SK-N-SH treated with all-trans-retinoic acid at 6 μM for 48 hours (cell line): ENCODE data around the gene CYTH3.
A peak's percentile ranks its signal among the peaks of the same experiment; 100 is the strongest.

Source experiments
- ATAC-seq: fragments of 200-7000 bp; cut with Tn5 transposase; 3 replicates; pipeline ENCODE4 v1.9.1; 2020; ENCODE audit warnings: mild to moderate bottlenecking, moderate library complexity
- ARNTL ChIP-seq: fragments of 450-650 bp; formaldehyde crosslinking; IDR thresholded peaks from 2 replicates; pipeline ENCODE4 v1.5.0; 2020; ENCODE audit warnings: low read depth, mild to moderate bottlenecking, moderate library complexity, borderline replicate concordance
- BACH2 ChIP-seq: fragments of 250-450 bp; sonication (Bioruptor Pico); IDR thresholded peaks from 2 replicates; pipeline ENCODE4 v1.9.0; 2021; ENCODE audit warnings: mild to moderate bottlenecking, borderline replicate concordance
- CSDC2 ChIP-seq: fragments of 250-450 bp; sonication (Bioruptor Pico); IDR thresholded peaks from 2 replicates; pipeline ENCODE4 v1.5.0; 2020; ENCODE audit warnings: mild to moderate bottlenecking, moderate library complexity
- ESRRG ChIP-seq: fragments of 250-450 bp; sonication (Bioruptor Pico); IDR thresholded peaks from 2 replicates; pipeline ENCODE4 v1.6.1; 2021; ENCODE audit warnings: mild to moderate bottlenecking
- GLIS3 ChIP-seq: fragments of 250-450 bp; sonication (Bioruptor Pico); IDR thresholded peaks from 2 replicates; pipeline ENCODE4 v1.5.0; 2020; ENCODE audit warnings: mild to moderate bottlenecking, moderate library complexity
- ISL1 ChIP-seq: fragments of 250-450 bp; sonication (Bioruptor Pico); IDR thresholded peaks from 2 replicates; pipeline ENCODE4 v2.1.2; 2022; ENCODE audit warnings: mild to moderate bottlenecking, moderate library complexity
- OSR1 ChIP-seq: fragments of 250-450 bp; sonication (Bioruptor Pico); IDR thresholded peaks from 2 replicates; pipeline ENCODE4 v1.8.0; 2022; ENCODE audit warnings: moderate library complexity, mild to moderate bottlenecking, inconsistent platforms
- PPARA ChIP-seq: fragments of 250-450 bp; sonication (Bioruptor Pico); IDR thresholded peaks from 2 replicates; pipeline ENCODE4 v1.5.0; 2020; ENCODE audit warnings: mild to moderate bottlenecking, borderline replicate concordance
- RARB ChIP-seq: fragments of 250-450 bp; sonication (Bioruptor Pico); IDR thresholded peaks from 2 replicates; pipeline ENCODE4 v1.8.0; 2021; ENCODE audit warnings: mild to moderate bottlenecking, moderate library complexity
- SNAI2 ChIP-seq: fragments of 250-450 bp; sonication (Bioruptor Pico); IDR thresholded peaks from 2 replicates; pipeline ENCODE4 v1.5.0; 2020; ENCODE audit warnings: mild to moderate bottlenecking, moderate library complexity
- TCF4 ChIP-seq: fragments of 250-450 bp; sonication (Bioruptor Pico); IDR thresholded peaks from 2 replicates; pipeline ENCODE4 v1.8.0; 2021; ENCODE audit warnings: mild to moderate bottlenecking, moderate library complexity, borderline replicate concordance
- TOX ChIP-seq: fragments of 250-450 bp; sonication (Bioruptor Pico); IDR thresholded peaks from 2 replicates; pipeline ENCODE4 v1.8.0; 2021; ENCODE audit warnings: mild to moderate bottlenecking, moderate library complexity, borderline replicate concordance
- ZC3H10 ChIP-seq: fragments of 250-450 bp; sonication (Bioruptor Pico); IDR thresholded peaks from 2 replicates; pipeline ENCODE4 v1.5.1; 2021; ENCODE audit warnings: mild to moderate bottlenecking, moderate library complexity
- ZFP3 ChIP-seq: fragments of 250-450 bp; sonication (Bioruptor Pico); IDR thresholded peaks from 2 replicates; pipeline ENCODE4 v1.5.0; 2020; ENCODE audit warnings: mild to moderate bottlenecking, moderate library complexity
- ZFP30 ChIP-seq: fragments of 450-650 bp; formaldehyde crosslinking; IDR thresholded peaks from 2 replicates; pipeline ENCODE4 v1.5.0; 2022; ENCODE audit warnings: mild to moderate bottlenecking, moderate library complexity
- ZNF565 ChIP-seq: fragments of 450-650 bp; formaldehyde crosslinking; conservative IDR thresholded peaks from 2 replicates; pipeline ENCODE4 v1.5.0; 2020; ENCODE audit warnings: low read depth, mild to moderate bottlenecking, moderate library complexity
- ZNF70 ChIP-seq: fragments of 450-650 bp; formaldehyde crosslinking; IDR thresholded peaks from 2 replicates; pipeline ENCODE4 v1.5.0; 2020; ENCODE audit warnings: mild to moderate bottlenecking, moderate library complexity
- ZNF8 ChIP-seq: fragments of 450-650 bp; formaldehyde crosslinking; IDR thresholded peaks from 2 replicates; pipeline ENCODE4 v1.5.0; 2020; ENCODE audit warnings: mild to moderate bottlenecking, moderate library complexity
- TF ChIP-seq, protein P1 (sequence below): fragments of 250-450 bp; sonication (Bioruptor Pico); IDR thresholded peaks from 2 replicates; pipeline ENCODE4 v1.5.1; 2021; ENCODE audit warnings: mild to moderate bottlenecking, moderate library complexity
- TF ChIP-seq, protein P2 (sequence below): fragments of 250-450 bp; sonication (Bioruptor Pico); IDR thresholded peaks from 2 replicates; pipeline ENCODE4 v1.5.0; 2020; ENCODE audit warnings: mild to moderate bottlenecking, moderate library complexity
- TF ChIP-seq, protein P3 (sequence below): fragments of 250-450 bp; sonication (Bioruptor Pico); IDR thresholded peaks from 2 replicates; pipeline ENCODE4 v1.8.0; 2021; ENCODE audit warnings: low read depth, mild to moderate bottlenecking, moderate library complexity, borderline replicate concordance
- TF ChIP-seq, protein P4 (sequence below): fragments of 250-450 bp; sonication (Bioruptor Pico); IDR thresholded peaks from 2 replicates; pipeline ENCODE4 v1.5.1; 2020; ENCODE audit warnings: low read depth, mild to moderate bottlenecking, moderate library complexity
- TF ChIP-seq, protein P5 (sequence below): fragments of 250-450 bp; sonication (Bioruptor Pico); IDR thresholded peaks from 2 replicates; pipeline ENCODE4 v1.8.0; 2020; ENCODE audit warnings: mild to moderate bottlenecking, moderate library complexity, borderline replicate concordance

CYTH3 gene

DNA sequence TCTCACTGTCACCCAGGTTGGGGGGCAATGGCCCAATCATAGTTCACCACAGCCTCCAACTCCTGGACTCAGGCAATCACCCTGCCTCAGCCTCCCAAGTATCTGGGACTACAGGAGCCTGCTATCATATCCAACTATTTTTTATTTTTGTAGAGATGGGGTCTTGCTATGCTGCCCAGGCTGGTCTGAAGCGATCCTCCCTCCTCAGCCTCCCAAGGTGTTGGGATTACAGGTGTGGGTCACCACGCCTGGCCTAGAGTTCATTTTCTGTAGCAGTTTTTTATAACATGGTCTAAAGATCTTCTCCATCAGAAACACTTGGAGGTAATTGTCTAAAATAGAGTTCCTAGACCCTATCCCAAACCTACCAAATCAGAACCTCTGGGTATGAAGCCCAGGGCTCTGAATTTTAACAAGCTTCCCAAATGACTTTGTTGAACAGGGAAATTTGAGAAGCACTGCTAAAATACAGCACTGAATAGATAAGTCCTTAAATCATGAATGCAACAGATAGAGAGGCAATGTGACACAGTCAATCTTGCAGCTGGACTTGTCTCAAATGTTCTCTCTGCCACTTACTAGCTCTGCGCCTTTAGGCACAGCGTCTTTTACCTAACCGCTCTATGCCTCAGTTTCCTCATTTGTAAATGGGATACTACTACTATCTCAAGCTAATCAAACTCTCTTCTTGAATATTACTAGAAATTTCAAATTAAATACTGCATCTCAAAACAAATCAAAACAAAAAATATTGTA, 63.7 kb downstream of the CYTH3 start:
- ATAC-seq = no peak
- TF ChIP-seq TOX = no peak

DNA sequence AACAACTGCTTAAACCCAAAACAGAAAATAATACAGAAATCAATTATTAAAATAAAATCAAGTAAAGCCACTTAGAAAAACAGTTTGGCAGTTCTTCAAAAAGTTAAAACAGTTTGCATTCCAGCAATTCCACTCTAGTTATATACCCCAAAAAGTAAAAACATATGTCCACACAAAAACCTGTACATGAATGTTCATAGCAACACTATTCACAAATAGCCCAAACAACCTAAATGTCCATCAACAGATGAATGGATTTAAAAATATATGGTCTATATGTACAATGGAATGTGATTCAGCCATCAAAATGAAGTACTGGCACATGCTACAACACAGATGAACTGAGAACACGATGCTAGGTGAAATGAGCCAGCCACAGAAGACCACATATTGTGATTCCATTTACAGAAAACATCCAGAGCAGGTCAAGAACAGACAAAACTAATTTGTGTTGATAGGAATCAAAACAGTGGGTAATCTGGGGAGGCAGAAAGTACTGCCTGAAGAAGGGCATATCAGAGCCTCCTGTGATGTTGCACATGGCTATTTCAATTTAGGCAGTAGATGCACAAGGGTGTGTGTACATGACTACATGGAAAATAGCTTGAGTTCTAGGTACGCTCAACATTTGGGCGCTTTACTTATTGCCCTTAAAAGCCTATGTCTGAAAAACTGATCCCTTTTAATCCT, 66.3 kb downstream of the CYTH3 start:
- TF ChIP-seq, protein P1, sequence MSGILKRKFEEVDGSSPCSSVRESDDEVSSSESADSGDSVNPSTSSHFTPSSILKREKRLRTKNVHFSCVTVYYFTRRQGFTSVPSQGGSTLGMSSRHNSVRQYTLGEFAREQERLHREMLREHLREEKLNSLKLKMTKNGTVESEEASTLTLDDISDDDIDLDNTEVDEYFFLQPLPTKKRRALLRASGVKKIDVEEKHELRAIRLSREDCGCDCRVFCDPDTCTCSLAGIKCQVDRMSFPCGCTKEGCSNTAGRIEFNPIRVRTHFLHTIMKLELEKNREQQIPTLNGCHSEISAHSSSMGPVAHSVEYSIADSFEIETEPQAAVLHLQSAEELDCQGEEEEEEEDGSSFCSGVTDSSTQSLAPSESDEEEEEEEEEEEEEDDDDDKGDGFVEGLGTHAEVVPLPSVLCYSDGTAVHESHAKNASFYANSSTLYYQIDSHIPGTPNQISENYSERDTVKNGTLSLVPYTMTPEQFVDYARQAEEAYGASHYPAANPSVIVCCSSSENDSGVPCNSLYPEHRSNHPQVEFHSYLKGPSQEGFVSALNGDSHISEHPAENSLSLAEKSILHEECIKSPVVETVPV = 0 out of 2 replicates have a peak, but pooled peaks have one; percentile 32
- TF ChIP-seq SNAI2 (CRISPR knock-in tag) (0 out of 2 replicates have a peak, but pooled peaks have one; percentile 54), ISL1 (peak; percentile 47), ZC3H10 (no peak), ESRRG (no peak), BACH2 (CRISPR knock-in tag) (peak; percentile 52; the same call in 1 of the 2 replicates), TCF4 (CRISPR knock-in tag) (peak; percentile 82; the same call in 1 of the 2 replicates), RARB (CRISPR knock-in tag) (no peak), ZFP30 (no peak), ZNF70 (CRISPR knock-in tag) (0 out of 2 replicates have a peak, but pooled peaks have one; percentile 33), ZNF565 (CRISPR knock-in tag) (0 out of 2 replicates have a peak, but pooled peaks have one; percentile 3), ZFP3 (CRISPR knock-in tag) (no peak), GLIS3 (CRISPR knock-in tag) (no peak), OSR1 (CRISPR knock-in tag) (no peak), ARNTL (no peak), CSDC2 (CRISPR knock-in tag) (no peak), PPARA (no peak), ZNF8 (CRISPR knock-in tag) (no peak), TOX (no peak)
- TF ChIP-seq, protein P2, sequence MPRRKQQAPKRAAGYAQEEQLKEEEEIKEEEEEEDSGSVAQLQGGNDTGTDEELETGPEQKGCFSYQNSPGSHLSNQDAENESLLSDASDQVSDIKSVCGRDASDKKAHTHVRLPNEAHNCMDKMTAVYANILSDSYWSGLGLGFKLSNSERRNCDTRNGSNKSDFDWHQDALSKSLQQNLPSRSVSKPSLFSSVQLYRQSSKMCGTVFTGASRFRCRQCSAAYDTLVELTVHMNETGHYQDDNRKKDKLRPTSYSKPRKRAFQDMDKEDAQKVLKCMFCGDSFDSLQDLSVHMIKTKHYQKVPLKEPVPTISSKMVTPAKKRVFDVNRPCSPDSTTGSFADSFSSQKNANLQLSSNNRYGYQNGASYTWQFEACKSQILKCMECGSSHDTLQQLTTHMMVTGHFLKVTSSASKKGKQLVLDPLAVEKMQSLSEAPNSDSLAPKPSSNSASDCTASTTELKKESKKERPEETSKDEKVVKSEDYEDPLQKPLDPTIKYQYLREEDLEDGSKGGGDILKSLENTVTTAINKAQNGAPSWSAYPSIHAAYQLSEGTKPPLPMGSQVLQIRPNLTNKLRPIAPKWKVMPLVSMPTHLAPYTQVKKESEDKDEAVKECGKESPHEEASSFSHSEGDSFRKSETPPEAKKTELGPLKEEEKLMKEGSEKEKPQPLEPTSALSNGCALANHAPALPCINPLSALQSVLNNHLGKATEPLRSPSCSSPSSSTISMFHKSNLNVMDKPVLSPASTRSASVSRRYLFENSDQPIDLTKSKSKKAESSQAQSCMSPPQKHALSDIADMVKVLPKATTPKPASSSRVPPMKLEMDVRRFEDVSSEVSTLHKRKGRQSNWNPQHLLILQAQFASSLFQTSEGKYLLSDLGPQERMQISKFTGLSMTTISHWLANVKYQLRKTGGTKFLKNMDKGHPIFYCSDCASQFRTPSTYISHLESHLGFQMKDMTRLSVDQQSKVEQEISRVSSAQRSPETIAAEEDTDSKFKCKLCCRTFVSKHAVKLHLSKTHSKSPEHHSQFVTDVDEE = peak; percentile 96
- TF ChIP-seq, protein P3, sequence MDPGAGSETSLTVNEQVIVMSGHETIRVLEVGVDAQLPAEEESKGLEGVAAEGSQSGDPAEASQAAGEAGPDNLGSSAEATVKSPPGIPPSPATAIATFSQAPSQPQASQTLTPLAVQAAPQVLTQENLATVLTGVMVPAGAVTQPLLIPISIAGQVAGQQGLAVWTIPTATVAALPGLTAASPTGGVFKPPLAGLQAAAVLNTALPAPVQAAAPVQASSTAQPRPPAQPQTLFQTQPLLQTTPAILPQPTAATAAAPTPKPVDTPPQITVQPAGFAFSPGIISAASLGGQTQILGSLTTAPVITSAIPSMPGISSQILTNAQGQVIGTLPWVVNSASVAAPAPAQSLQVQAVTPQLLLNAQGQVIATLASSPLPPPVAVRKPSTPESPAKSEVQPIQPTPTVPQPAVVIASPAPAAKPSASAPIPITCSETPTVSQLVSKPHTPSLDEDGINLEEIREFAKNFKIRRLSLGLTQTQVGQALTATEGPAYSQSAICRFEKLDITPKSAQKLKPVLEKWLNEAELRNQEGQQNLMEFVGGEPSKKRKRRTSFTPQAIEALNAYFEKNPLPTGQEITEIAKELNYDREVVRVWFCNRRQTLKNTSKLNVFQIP (CRISPR knock-in tag) = no peak
- TF ChIP-seq, protein P4, sequence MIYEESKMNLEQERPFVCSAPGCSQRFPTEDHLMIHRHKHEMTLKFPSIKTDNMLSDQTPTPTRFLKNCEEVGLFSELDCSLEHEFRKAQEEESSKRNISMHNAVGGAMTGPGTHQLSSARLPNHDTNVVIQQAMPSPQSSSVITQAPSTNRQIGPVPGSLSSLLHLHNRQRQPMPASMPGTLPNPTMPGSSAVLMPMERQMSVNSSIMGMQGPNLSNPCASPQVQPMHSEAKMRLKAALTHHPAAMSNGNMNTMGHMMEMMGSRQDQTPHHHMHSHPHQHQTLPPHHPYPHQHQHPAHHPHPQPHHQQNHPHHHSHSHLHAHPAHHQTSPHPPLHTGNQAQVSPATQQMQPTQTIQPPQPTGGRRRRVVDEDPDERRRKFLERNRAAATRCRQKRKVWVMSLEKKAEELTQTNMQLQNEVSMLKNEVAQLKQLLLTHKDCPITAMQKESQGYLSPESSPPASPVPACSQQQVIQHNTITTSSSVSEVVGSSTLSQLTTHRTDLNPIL (CRISPR knock-in tag) = no peak
- TF ChIP-seq, protein P5, sequence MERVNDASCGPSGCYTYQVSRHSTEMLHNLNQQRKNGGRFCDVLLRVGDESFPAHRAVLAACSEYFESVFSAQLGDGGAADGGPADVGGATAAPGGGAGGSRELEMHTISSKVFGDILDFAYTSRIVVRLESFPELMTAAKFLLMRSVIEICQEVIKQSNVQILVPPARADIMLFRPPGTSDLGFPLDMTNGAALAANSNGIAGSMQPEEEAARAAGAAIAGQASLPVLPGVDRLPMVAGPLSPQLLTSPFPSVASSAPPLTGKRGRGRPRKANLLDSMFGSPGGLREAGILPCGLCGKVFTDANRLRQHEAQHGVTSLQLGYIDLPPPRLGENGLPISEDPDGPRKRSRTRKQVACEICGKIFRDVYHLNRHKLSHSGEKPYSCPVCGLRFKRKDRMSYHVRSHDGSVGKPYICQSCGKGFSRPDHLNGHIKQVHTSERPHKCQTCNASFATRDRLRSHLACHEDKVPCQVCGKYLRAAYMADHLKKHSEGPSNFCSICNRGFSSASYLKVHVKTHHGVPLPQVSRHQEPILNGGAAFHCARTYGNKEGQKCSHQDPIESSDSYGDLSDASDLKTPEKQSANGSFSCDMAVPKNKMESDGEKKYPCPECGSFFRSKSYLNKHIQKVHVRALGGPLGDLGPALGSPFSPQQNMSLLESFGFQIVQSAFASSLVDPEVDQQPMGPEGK (CRISPR knock-in tag) = no peak
- peak; percentile 87 for ATAC-seq
